HG03432 (cell line): ENCODE measurements around the gene NOTCH1.

Experiments used
- ATAC-seq: cut with Tn5 transposase; IDR thresholded peaks from one replicate; pipeline ENCODE4 v1.9.1; 2021; ENCODE audit warnings: mild to moderate bottlenecking, moderate library complexity; ENCODE audit not compliant: unreplicated experiment

NOTCH1 gene

GRCh38 chr9:136547508-136548215, 1.8 kb upstream of the NOTCH1 start:
- no peak for ATAC-seq

DNA sequence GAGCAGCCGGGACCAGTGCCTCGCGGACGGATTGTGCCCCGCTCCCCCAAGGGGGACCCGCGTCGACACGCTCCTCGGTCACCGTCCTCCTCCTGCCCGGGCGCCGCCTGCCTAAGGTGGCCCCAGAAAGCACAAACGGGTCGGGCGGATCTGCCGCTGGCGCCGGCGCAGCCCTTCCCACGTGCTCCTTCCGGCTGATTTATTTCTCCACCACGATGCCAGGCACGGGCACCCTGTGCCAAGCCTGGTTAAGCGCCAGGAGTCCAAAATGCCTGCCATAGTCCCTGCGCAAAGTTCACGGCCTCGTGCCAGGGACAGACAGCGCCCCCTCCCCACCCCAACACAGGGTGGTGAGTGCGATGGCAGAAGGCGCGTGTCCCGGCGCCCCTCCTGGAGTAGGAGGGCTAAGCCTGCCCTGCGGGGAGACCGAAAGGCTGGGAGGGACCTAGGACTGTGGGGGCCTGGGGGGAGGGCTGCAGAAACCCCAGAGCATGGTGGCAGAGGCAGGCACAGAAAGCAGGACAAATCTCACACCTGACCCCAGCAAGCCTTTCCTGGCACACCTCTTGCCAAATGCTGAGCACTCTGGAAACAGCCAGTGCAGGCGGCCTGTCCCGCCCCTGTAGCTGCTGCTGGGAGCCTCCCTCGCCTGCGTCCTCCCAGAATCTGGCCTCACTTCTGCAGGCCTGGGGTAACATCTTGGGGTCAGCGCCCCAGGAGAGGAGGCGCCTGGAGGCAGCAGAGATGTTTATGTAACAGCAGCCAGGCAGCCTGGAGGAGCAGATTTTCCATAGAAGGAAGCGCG, 1.1 kb upstream of the NOTCH1 start:
- ATAC-seq = peak; percentile 7

- ATAC-seq = no peak
Observed at GRCh38 chr9:136545692-136545964, 220 bp downstream of the NOTCH1 start.

DNA sequence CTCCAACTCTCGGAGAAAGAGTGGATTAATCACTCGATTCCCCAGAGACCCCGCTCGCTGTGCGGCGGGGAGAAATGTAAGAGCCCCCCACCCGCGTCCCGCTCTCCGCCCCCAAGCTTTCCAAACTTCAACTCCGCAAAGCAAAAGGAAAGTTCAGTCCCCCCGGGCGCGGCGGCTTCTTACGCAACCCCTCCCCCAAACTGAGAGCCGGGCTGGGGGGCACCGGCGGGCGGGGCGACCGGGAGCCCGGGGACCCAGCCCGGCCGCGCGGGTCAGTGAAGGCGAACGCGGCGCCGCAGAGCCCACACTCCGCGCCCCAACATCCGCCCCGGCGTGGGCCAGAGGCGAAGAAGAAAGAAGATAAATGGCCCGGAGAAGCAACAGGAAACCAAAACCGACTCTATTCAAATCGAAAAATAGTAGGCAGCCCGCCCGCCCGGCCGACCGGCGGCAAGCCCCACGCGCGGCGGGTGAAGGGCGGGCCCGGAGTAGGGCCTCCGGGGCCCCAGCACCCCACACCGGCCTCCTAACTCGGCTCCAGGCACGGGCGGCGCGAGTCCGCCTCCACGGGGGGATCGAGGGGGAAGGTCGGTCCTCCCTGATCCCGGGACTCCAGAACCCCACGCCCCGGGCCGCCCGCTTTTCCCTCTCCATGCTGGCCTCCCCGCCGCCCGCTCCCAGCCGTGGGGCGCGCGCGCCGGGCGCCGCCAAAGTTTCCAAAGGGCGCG, 720 bp downstream of the NOTCH1 start:
- ATAC-seq = peak; percentile 18

GRCh38 chr9:136544548-136544963, 1.3 kb downstream of the NOTCH1 start:
- ATAC-seq = no peak

DNA sequence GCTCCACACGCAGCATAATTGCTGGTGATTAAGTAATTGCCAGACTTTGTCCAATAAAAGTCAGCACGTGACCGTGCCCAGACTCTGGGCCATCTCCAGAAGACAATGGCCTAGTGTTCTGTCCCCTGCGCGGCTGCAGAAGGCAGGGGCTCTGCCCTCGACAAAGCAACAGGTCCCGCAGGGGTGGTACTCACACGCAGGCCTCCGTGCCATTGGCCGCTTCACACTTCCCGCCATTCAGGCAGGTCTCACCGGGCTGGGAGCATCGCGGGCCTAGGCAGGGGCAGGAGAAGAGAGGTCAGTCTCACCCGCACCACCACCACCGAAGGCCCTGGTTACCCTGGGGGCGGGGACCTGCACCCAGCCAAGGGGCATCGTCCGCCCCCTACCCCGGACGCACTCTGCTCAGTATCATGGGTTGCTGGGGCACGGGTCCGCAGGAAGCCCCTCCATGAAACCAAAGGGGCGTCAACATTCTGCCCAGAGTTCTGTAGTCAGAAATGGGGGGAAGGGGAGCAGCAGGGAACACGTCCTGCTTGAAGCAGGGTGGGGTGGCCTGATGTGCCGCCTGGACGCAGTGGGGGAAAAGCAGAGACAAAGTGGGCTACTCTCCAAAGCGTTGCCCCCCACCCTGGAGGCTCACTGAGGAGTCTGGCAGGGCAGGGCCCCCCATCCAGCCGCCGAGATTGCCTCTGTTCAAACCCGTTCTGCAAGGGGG, 1.9 kb downstream of the NOTCH1 start:
- no peak for ATAC-seq

DNA sequence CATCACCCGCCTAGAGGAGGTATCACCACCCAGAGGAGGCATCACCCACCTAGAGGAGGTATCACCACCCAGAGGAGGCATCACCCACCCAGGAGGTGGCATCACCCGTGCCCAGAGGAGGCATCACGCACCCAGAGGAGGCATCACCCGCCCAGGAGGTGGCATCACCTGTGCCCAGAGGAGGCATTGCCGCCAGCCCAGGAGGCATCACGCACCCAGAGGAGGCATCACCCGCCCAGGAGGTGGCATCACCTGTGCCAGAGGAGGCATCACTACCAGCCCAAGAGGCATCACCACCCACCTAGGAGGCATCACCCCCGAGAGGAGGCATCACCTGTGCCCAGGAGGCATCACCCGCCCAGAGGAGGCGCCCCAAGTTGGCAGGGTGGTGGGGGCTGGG, 2.6 kb downstream of the NOTCH1 start:
- ATAC-seq = no peak

DNA sequence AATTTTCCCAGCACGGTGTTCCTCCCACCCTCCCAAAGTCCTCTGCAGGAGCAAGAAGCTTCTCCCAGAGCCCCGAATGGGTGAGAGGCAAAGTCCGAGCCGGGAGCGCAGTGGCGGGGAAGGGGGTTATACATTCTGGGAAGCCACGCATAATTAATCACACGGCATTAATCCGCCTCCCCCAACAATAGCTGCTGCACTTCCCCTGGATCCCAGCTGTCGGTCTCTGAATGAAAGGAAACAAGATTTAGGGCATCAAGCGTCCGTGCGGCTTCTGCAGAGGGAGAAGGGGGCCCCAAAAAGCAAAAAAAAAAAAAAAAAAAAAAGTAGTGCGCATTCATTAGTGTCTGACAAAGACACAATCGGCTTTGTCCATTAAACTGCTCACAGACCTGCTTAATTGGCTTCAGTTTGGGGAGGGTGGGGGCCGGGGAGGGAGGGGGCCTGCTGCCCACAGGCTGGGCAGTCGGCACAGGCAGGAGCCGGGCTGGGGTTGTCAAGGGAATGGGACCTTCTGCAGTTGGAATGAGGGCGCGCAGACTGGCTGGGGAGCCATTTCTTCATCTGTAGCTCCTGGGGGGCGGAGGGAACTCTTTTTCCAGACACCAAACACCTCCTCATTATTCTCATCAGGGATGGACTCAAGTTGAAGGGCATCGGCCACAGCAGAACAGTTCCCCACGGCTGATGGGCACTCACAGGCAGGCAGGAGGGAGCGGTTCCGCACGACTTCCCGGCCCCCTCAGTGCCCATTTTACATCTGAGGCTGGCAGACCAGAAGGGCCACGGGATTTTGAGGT, 3.4 kb downstream of the NOTCH1 start:
- ATAC-seq = no peak

- no peak for ATAC-seq
Observed at GRCh38 chr9:136541709-136542108, 4.1 kb downstream of the NOTCH1 start.

DNA sequence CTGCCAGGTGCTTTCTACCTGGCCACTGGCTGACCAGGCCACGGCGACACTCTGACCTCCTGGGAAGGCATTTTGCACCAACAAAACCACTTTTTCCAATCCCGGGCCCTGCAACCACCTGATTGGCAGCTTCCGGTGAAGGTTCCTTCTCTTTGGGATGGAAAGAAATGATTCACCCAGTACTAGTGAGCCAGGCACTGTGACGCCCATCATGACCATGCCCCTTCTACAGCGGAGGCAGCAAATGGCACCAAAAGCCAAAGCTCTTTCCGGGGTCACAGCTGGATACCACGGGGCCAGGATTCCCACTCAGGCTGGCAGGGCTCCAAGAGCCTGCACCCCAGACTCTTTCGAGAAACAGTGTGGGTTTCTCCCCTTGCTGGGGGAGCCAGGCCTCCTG, 4.7 kb downstream of the NOTCH1 start:
- ATAC-seq = no peak

- peak; percentile 51 for ATAC-seq
Observed at GRCh38 chr9:136539427-136540421, 6.1 kb downstream of the NOTCH1 start.

DNA sequence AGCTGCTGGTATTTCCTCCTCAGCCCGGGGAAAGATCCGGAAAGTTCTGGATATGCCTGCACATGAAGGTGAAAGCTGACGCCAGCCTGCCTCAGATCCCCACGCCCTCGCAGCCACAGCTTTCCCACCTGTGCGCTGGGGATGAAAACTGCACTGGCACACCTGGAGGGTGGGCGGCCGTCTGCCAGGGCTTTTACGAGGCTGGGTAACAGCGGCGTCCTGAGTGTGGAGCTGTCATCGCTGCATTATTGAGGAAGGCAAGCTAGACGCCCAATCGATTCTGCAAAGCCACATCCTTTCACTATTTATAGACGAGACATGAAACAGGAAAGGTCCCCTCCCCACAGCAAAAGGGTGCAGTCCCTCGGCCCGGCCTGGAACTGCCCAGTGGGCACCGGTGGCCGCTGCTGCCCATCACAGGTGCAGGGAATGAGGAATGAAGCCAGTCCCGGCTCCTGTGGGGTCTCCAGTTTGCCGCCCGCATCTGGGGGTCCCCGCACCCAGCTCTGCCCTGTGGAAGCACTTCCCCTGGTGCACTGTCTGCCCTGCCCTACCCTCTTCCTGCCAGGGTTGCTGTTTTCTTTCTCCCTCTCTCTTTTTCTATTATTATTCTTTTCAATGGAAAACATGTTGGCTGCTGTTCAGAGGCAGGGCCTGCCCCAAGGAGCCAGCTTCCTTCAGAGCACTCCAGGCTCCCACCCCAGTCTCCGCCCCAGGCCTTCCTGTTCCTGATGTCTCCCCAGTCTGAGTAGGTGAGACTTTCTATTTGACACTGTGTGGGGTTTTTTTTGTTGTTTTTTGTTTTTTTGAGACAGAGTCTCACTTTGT, 7.0 kb downstream of the NOTCH1 start:
- ATAC-seq = peak; percentile 31

GRCh38 chr9:136537896-136538598, 7.8 kb downstream of the NOTCH1 start:
- ATAC-seq = no peak

GRCh38 chr9:136537411-136537810, 8.4 kb downstream of the NOTCH1 start:
- no peak for ATAC-seq

GRCh38 chr9:136536721-136537241, 9.1 kb downstream of the NOTCH1 start:
- no peak for ATAC-seq

DNA sequence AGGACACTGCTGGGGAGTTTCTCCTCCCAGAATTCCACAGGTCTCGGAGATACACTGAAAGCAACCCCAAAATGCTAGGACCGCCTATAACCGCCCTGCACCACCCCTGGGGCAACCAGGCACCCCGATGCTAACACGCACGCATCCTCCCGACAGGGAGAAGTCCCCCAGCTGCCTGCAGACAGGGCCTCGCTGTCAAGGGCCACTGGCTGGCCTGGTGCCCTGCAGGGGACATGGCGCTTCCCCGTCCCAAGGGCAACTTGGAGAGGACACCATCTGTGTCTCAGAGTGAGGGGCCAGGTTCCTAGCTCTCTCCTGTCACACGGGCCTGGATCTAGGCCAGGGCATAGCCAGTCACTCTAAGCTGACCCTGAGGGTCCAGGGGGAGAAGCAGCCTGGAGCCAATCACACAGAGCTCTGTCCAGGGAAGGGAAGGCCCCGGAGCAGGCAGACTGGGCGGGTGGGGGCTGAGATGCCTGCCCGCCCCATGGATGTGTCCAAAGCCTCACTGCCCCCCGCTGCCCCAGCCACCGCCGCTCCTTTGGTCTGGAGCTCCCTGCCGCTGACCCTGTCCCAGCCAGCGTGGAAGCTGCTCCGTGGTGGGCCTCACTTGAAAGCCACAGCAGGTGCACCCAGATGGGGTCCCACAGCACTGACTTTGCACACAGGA, 9.7 kb downstream of the NOTCH1 start:
- no peak for ATAC-seq

GRCh38 chr9:136535070-136535469, 10.8 kb downstream of the NOTCH1 start:
- no peak for ATAC-seq
